Esophagus muscularis mucosa (tissue), 4 donors: Measurements from ENCODE around the gene PEX14. TPM values are rescaled to one million over a fixed set of nuclear protein-coding genes. Genes with fewer than 3 reads are reported as not detected.
A peak's percentile ranks its signal among the peaks of the same experiment; 100 is the strongest.

Experiments
- DNase-seq: peaks from one replicate; pipeline ENCODE4 v3.0.0-alpha.2; 2017; ENCODE audit errors: extremely low spot score
- H3K27ac ChIP-seq, 4 donors: fragments of 200-600 bp; sonication (generic); replicated peaks in 1 of 4; 1 replicate in 3 of 4; 2 replicates in 1 of 4; pipeline ENCODE4 v1.5.1; 2016 to 2019; ENCODE audit warnings: mild to moderate bottlenecking in 1 of 4
- H3K27me3 ChIP-seq, 4 donors: fragments of 200-600 bp; sonication (generic); one replicate each; pipeline versions ENCODE4 v1.5.1 to v1.6.0; 2016 to 2019
- H3K36me3 ChIP-seq, 4 donors: fragments of 200-600 bp; sonication (generic); one replicate each; pipeline ENCODE4 v1.5.1; 2016 to 2019
- H3K4me1 ChIP-seq, 4 donors: fragments of 200-600 bp; sonication (generic); one replicate each; pipeline ENCODE4 v1.5.1; 2016 to 2019
- H3K4me3 ChIP-seq, 4 donors: fragments of 200-600 bp; sonication (generic); 1 replicate in 2 of 4; 2 replicates in 2 of 4; pipeline ENCODE4 v1.5.1; 2016 to 2019; ENCODE audit warnings: mild to moderate bottlenecking in 4 of 4, moderate library complexity in 1 of 4
- H3K9me3 ChIP-seq, 4 donors: fragments of 200-600 bp; sonication (generic); 1 replicate in 3 of 4; 2 replicates in 1 of 4; pipeline ENCODE4 v1.5.1; 2016 to 2019
- EP300 ChIP-seq: sonication (generic); formaldehyde crosslinking; IDR thresholded peaks from one replicate; pipeline ENCODE4 v1.6.1; 2017; ENCODE audit warnings: antibody characterized with exemption
- POLR2A ChIP-seq: fragments of 450-650 bp; IDR thresholded peaks from one replicate; pipeline ENCODE4 v1.6.1; 2017; ENCODE audit warnings: antibody characterized with exemption, moderate library complexity, mild to moderate bottlenecking, low read depth
- POLR2AphosphoS5 ChIP-seq, 2 donors: sonication (generic); formaldehyde crosslinking; IDR thresholded peaks; one replicate each; pipeline ENCODE4 v1.6.1; 2017; ENCODE audit warnings: antibody characterized with exemption in 2 of 2
- WGBS: methylation state at CpG from one replicate; pipeline ENCODE4 v1.1.5; 2018; 5-methylcytosine and 5-hydroxymethylcytosine counted together
- intact Hi-C: fragments of 100-400 bp; cut with DNase I; formaldehyde crosslinking; loops from one replicate; pipeline ENCODE4 v1.15.1; 2023
- total RNA-seq, 4 donors: library from RNA; depleted of rRNA; stranded (reverse); fragments of >200 nt; gene quantifications; one replicate each; pipeline versions ENCODE4 v1.1.0 to v1.2.1, GENCODE V29; 2016
- TF ChIP-seq, protein P1 (sequence below), 3 experiments: fragments of 200-600 bp in 2 of 3; fragments of 450-650 bp in 1 of 3; sonication (generic) in 2 of 3; IDR thresholded peaks; one replicate each; pipeline ENCODE4 v1.5.1; 2017 to 2019; ENCODE audit warnings: antibody characterized with exemption in 3 of 3, mild to moderate bottlenecking in 2 of 3, moderate library complexity in 1 of 3

The PEX14 gene
- total RNA-seq, 4 donors from 2014 or later = 16.2 to 24.2 (median 20.1) TPM

GRCh38 chr1:10540277-10541005 is 65.7 kb downstream of the PEX14 start:
- DNase-seq = no peak
- Histone ChIP-seq H3K27me3 (no peaks in the 10 kb centered on the region), H3K36me3 (peaks cover 0 to 23% (median 9%) of the 10 kb centered on the region in 4 donors), H3K9me3 (no peaks in the 10 kb centered on the region), H3K27ac (peak overlapping the region; percentile 62 to 81 (median 68)), H3K4me3 (peak overlapping the region in 1 of 4 donors; percentile 1), H3K4me1 (peaks cover 33 to 37% (median 34%) of the 10 kb centered on the region in 4 donors)
- TF ChIP-seq POLR2AphosphoS5 (IDR thresholded peaks at IDR 0.05) = peak; percentile 37 to 63
- TF ChIP-seq, protein P1, sequence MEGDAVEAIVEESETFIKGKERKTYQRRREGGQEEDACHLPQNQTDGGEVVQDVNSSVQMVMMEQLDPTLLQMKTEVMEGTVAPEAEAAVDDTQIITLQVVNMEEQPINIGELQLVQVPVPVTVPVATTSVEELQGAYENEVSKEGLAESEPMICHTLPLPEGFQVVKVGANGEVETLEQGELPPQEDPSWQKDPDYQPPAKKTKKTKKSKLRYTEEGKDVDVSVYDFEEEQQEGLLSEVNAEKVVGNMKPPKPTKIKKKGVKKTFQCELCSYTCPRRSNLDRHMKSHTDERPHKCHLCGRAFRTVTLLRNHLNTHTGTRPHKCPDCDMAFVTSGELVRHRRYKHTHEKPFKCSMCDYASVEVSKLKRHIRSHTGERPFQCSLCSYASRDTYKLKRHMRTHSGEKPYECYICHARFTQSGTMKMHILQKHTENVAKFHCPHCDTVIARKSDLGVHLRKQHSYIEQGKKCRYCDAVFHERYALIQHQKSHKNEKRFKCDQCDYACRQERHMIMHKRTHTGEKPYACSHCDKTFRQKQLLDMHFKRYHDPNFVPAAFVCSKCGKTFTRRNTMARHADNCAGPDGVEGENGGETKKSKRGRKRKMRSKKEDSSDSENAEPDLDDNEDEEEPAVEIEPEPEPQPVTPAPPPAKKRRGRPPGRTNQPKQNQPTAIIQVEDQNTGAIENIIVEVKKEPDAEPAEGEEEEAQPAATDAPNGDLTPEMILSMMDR (IDR thresholded peaks at IDR 0.05) = no peak
- WGBS = 46% methylated on average over 9 of the region's 9 CpGs
- intact Hi-C loops = no loop called here

DNA sequence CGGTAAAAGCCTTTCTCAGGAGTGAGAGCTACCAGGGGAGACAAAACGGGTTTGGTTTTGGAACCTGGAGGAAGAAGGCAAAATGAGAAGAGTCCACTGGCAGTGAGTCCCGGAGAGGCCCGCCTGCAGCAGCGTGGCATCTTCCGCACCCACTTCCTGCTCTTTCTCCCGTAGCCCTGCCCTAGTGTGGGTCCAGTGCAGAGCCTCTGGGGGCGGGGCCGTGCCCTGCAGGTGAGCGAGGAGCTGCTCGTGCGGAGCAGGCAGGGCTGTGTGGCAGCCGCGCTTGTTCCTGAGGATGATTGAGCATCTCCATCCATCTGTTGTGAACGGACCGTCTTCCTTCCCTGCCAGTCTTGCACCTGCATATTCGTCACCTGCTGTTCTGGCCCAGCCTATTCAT is 66.5 kb downstream of the PEX14 start:
- intact Hi-C loops = no loop called here
- DNase-seq = no peak
- H3K27me3 ChIP-seq = no peaks in the 10 kb centered on the region
- no peaks in the 10 kb centered on the region for H3K9me3 ChIP-seq
- H3K4me1 ChIP-seq = peaks cover 33 to 37% (median 34%) of the 10 kb centered on the region in 4 donors
- WGBS = 90% methylated on average over 16 of the region's 17 CpGs
- H3K27ac ChIP-seq = peak overlapping the region; percentile 62 to 81 (median 68)
- no peak overlapping the region for H3K4me3 ChIP-seq
- peaks cover 0 to 20% (median 7%) of the 10 kb centered on the region in 4 donors for H3K36me3 ChIP-seq
- TF ChIP-seq EP300 (no peak), POLR2AphosphoS5 (IDR thresholded peaks at IDR 0.05) (no peak)
- TF ChIP-seq, protein P1 (IDR thresholded peaks at IDR 0.05) = no peak

- Histone ChIP-seq H3K27ac (no peak overlapping the region), H3K4me1 (peaks cover 21 to 26% (median 24%) of the 10 kb centered on the region in 4 donors), H3K36me3 (peaks cover 0 to 11% (median 2%) of the 10 kb centered on the region in 4 donors), H3K27me3 (no peaks in the 10 kb centered on the region), H3K4me3 (no peak overlapping the region), H3K9me3 (no peaks in the 10 kb centered on the region)
- intact Hi-C loops = no loop called here
- WGBS = 62% methylated on average over 2 of the region's 2 CpGs
- DNase-seq = no peak
- TF ChIP-seq EP300 = no peak
- no peak for TF ChIP-seq POLR2A
- no peak for TF ChIP-seq POLR2AphosphoS5 (IDR thresholded peaks at IDR 0.05)
- TF ChIP-seq, protein P1 (IDR thresholded peaks at IDR 0.05) = no peak
These were observed 69.5 kb downstream of the PEX14 start for GRCh38 chr1:10544239-10544638.

DNA sequence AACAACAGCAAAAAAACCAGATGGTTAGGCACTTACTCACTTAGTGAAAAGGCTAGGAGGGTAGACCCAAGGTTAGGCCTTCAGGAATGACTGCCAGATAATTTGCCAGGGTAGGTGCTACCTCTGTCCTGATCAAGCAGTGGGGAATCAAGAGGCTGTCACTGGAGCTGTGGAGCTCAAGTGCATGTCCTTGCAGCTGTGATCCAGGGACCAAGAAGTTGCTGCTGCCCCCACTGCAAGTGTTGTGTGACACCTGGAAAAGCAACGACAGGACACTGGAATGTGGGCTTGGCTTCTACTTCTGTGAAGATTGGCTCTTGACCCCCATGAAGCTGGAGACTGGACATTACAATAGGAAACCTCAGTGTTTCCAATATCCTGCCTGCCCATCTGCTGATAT is 72.1 kb downstream of the PEX14 start:
- 50% methylated on average over 1 of the region's 1 CpG for WGBS
- intact Hi-C loops = no loop called here

More for the DNA sequence above, 72.1 kb downstream of the PEX14 start:
- Histone ChIP-seq H3K27ac (no peak overlapping the region), H3K36me3 (peaks cover 0 to 5% (median 2%) of the 10 kb centered on the region in 4 donors), H3K9me3 (no peaks in the 10 kb centered on the region), H3K4me1 (no peaks in the 10 kb centered on the region), H3K4me3 (no peak overlapping the region), H3K27me3 (no peaks in the 10 kb centered on the region)
- DNase-seq = no peak
- TF ChIP-seq POLR2AphosphoS5 (IDR thresholded peaks at IDR 0.05) (no peak), EP300 (no peak), POLR2A (no peak)
- TF ChIP-seq, protein P1 (IDR thresholded peaks at IDR 0.05) = no peak
